ENCODE data around the gene SLC25A29. TPM values are rescaled to one million over a fixed set of nuclear protein-coding genes. Genes with fewer than 3 reads are reported as not detected.

The SLC25A29 gene
- total RNA-seq, 2 donors from 2014 or later, result 29.2 to 37.9 TPM

DNA sequence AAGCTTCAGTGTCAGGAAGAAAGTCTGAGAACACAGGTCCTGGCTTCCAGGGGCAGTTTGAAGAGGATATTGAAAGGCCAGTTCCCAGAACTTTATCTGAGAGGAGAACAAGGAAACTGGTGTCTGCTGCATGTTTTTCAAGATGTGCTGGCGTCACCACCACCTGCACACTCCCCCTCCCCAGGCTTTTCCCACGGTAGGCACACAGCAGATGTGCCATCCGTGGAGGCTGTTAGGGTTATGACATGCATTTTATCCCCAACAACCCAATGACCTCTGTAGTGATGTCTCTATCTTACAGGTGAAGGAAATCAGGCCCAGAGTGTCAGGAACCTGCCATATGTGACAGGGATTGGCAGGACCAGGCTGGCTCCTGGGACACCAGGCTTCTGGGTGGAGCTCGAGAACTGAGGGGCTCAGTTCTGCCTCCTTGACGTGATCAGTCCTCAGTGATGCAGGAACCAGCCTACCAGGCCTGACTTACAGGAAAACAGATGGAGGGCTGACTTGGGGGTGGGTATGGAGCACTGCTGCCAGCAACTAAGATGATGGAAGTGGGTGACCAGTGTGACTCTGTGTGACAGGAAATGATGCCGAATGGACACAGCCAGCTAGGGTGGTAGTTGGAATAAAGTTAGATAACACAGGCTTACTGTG is 33.6 kb upstream of the SLC25A29 start:
- H3K4me3 Mint-ChIP-seq, result no peak overlapping the region
- DNase-seq (ENCODE audit: low spot score) (no peak), ATAC-seq (no peak)
- no peaks in the 10 kb centered on the region for H3K27me3 Mint-ChIP-seq
- peaks cover 10 to 26% of the 10 kb centered on the region in 2 donors for H3K4me1 Mint-ChIP-seq (ENCODE audit: low read depth in 2 of 2)
- H3K36me3 Mint-ChIP-seq, result peaks cover 16% of the 10 kb centered on the region
- H3K9me3 Mint-ChIP-seq, result no peaks in the 10 kb centered on the region
- H3K27ac Mint-ChIP-seq, result peak overlapping the region in 1 of 2 donors; percentile 81

DNA sequence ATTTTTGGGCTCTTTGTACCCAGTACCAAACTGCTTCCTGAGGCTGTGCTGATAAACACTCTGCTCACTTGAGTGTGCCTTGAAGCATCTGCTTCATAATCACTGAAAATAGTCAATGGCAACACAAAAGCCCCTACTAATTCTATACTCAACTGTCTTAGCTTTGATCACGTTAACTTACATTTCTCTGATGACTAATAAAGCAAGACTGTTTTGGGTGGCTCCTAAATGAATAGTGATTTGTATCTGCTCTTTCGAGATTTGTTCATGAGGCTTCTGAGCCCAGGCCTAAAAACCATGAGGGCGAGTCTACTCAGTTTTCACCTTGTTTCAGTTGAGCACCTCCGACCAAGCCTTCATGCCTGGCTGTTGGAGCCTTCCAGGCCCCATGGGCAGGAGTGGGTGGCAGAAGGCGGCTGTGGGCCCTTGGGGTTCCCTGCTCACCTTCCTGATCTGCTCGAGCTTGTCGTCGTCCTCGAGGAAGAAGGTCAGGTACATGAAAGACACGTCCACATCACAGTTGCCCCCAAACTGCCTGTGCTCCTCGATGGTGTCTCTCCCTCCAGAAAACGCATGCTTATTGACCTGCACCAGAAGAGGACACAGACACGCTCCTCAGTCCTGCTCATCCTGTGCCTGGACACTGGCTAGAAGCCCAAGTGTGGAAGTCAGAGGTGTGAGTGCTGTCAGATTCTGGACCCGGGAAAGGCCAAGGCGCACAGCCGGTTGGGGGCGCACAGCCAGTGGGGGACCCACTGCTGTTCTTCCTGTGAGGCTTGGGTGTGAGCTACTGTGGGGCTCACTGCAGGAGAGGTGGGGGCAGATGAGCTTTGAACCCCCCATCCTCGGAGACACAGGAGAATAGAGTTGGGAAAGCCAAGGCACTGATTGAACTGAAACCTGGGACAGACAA is 30.6 kb upstream of the SLC25A29 start:
- H3K4me3 Mint-ChIP-seq, result no peak overlapping the region
- H3K36me3 Mint-ChIP-seq, result peaks cover 16% of the 10 kb centered on the region
- H3K9me3 Mint-ChIP-seq, result no peaks in the 10 kb centered on the region
- DNase-seq (ENCODE audit: low spot score), result no peak
- peak overlapping the region in 1 of 2 donors; percentile 57 for H3K27ac Mint-ChIP-seq
- H3K27me3 Mint-ChIP-seq, result no peaks in the 10 kb centered on the region
- H3K4me1 Mint-ChIP-seq (ENCODE audit: low read depth in 2 of 2), result peaks cover 10 to 20% of the 10 kb centered on the region in 2 donors
- peak in 1 of 2 donors; percentile 32 for ATAC-seq

DNA sequence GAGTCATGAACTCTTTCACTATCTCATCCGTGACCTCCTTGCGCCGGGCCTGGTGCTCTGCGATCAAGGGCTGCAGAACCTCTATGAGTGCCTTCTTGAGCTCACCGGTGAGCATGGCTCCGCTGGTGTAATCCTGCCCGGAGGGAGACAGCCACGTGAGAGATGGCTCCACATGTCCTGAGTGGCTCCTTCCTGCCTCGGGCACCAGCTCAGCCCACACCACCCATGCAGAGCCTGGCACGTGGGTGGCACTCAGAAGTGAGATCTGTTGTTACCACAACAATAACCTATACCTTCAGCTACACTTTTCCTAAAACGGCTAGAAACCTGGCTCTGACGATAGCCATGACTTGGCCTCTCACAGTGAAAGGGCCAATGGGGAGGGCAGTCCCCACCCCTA is 28.7 kb upstream of the SLC25A29 start:
- H3K4me1 Mint-ChIP-seq (ENCODE audit: low read depth in 2 of 2), result peaks cover 0 to 7% of the 10 kb centered on the region in 2 donors
- H3K27me3 Mint-ChIP-seq, result no peaks in the 10 kb centered on the region
- no peak overlapping the region for H3K27ac Mint-ChIP-seq
- no peak for ATAC-seq
- DNase-seq (ENCODE audit: low spot score), result no peak
- H3K9me3 Mint-ChIP-seq, result no peaks in the 10 kb centered on the region
- no peak overlapping the region for H3K4me3 Mint-ChIP-seq
- peaks cover 13% of the 10 kb centered on the region for H3K36me3 Mint-ChIP-seq

DNA sequence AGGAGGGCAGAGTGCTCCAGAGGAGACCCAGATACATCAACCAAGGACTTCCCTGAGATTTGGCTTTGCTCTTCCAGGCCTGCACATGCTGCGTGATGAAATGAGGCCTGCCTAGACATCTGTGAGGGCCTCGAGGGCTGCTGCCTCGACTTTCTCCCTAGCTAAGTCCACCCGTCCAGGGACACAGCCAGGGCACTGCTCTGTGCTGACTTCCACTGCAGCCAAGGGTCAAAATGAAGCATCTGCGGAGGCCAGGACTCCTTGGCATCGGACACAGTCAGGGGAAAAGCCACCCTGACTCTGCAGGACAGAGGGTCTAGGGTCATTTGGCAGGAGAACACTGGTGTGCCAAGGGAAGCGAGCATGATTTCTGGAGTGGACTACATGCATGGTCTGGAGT is 27.6 kb upstream of the SLC25A29 start:
- ATAC-seq, result no peak
- Mint-ChIP-seq H3K36me3 (peaks cover 11% of the 10 kb centered on the region), H3K27ac (no peak overlapping the region)

DNA sequence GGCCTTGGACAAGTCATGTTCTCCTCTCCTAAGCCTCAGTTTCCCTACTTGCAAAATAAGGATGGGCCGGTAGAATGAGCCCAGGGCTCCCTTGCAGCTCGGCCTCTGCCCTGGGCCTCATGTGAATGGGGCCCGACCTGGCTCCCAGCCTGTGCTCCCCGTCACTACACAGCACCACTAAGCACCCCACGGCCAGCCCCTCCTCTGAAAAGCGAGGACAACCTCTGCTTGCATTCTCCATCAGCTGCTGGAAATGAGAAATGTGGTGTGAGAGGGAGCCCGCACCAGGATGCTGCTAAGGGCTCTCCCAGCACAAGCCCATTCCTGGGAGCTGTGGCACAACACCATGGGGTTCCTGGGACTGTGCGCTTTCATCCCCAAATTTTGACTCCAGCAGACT is 27.1 kb upstream of the SLC25A29 start:
- peaks cover 11% of the 10 kb centered on the region for H3K36me3 Mint-ChIP-seq
- no peak overlapping the region for H3K4me3 Mint-ChIP-seq
- H3K4me1 Mint-ChIP-seq (ENCODE audit: low read depth in 2 of 2), result peaks cover 0 to 7% of the 10 kb centered on the region in 2 donors
- H3K27ac Mint-ChIP-seq, result no peak overlapping the region
- DNase-seq (ENCODE audit: low spot score) (no peak), ATAC-seq (no peak)
- H3K9me3 Mint-ChIP-seq, result no peaks in the 10 kb centered on the region
- no peaks in the 10 kb centered on the region for H3K27me3 Mint-ChIP-seq

More for the DNA sequence above, 27.6 kb upstream of the SLC25A29 start:
- Mint-ChIP-seq H3K27me3 (no peaks in the 10 kb centered on the region), H3K9me3 (no peaks in the 10 kb centered on the region), H3K4me1 (ENCODE audit: low read depth in 2 of 2) (peaks cover 0 to 7% of the 10 kb centered on the region in 2 donors), H3K4me3 (no peak overlapping the region)
- no peak for DNase-seq (ENCODE audit: low spot score)

DNA sequence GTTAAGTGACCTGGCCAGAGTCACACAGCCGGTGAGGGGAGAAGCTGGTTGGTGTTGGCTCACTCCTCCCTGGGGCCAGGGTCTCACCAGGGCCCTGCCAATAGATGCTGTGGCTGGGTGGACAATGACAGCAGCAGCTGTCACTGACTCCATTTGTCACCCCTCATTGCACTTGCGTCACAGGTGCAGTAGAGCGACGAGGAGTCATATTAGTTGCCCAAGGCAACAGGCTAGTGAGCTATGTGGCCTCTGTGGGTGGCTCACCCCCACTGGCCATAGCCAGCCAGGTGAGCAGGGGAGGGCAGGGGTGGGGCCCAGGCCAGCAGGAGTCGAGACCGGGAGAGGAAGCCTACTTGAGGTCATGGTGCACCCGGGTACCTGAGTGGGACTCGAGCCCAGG is 26.6 kb upstream of the SLC25A29 start:
- H3K36me3 Mint-ChIP-seq, result peaks cover 11% of the 10 kb centered on the region

DNA sequence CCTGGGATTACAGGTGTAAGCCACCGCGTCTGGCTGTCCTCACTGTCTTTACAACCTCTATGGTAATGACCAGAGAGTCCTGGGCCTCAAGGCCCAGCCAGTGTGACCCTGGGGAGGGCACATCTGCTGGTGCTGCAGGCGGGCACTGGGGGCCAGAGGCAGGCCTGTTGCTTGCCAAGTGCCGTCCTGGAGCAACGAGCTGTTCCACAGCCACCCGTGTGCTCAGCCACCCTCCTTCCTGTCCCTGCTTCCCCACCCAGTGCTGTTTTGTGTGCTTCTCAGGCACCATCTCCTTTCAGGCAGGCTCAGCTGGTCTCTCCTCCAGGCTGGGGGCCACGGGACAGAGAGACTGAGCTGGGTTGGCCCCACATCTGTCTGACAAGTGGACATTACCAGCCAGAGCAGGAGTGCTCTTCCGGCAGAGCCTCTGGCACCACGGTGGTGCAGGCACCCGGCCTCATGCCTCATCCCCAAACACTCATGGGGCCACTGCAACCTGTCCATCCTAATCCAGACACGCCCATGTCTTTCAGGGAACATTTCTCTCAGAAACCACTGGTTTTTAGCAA is 25.9 kb upstream of the SLC25A29 start:
- no peak overlapping the region for H3K27ac Mint-ChIP-seq

More for the DNA sequence above, 26.6 kb upstream of the SLC25A29 start:
- H3K9me3 Mint-ChIP-seq, result no peaks in the 10 kb centered on the region
- no peak overlapping the region for H3K4me3 Mint-ChIP-seq
- H3K27ac Mint-ChIP-seq, result no peak overlapping the region
- no peaks in the 10 kb centered on the region for H3K27me3 Mint-ChIP-seq
- H3K4me1 Mint-ChIP-seq (ENCODE audit: low read depth in 2 of 2), result peaks cover 0 to 7% of the 10 kb centered on the region in 2 donors
- no peak for DNase-seq (ENCODE audit: low spot score)
- ATAC-seq, result no peak

DNA sequence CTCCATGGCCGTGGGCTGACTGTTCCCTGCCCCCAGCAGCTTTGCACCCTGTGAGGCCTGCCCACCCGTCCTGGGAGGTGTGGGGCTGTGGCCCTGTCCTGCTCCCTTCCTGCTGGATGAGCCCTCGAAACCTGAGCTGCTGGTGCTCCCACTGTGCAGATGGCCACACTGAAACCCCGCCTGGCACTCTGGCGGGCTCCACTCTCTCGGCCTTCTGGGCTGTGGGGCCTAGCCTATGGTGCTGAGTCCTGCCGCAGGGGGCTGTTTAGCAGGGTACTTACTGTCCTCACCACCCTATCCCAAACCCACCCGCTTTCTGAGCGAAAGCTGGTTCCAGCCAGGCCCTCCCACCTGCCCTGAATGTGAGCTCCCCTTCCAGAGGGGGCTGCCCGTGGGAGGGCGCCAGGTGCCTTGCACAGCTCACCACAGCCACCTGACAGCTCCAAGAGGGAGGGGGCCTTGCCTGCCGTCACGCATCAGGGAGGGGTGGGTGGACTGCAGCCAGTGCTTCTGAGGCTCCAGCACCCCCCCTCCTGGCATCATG is 24.2 kb upstream of the SLC25A29 start:
- Mint-ChIP-seq H3K4me3 (no peak overlapping the region), H3K9me3 (no peaks in the 10 kb centered on the region), H3K4me1 (ENCODE audit: low read depth in 2 of 2) (peaks cover 0 to 4% of the 10 kb centered on the region in 2 donors), H3K36me3 (no peaks in the 10 kb centered on the region), H3K27ac (no peak overlapping the region), H3K27me3 (no peaks in the 10 kb centered on the region)
- DNase-seq (ENCODE audit: low spot score) (no peak), ATAC-seq (no peak)

More for the DNA sequence above, 25.9 kb upstream of the SLC25A29 start:
- peaks cover 9% of the 10 kb centered on the region for H3K36me3 Mint-ChIP-seq
- no peaks in the 10 kb centered on the region for H3K27me3 Mint-ChIP-seq
- peaks cover 0 to 7% of the 10 kb centered on the region in 2 donors for H3K4me1 Mint-ChIP-seq (ENCODE audit: low read depth in 2 of 2)
- ATAC-seq (no peak), DNase-seq (ENCODE audit: low spot score) (no peak)
- H3K9me3 Mint-ChIP-seq, result no peaks in the 10 kb centered on the region
- H3K4me3 Mint-ChIP-seq, result no peak overlapping the region

DNA sequence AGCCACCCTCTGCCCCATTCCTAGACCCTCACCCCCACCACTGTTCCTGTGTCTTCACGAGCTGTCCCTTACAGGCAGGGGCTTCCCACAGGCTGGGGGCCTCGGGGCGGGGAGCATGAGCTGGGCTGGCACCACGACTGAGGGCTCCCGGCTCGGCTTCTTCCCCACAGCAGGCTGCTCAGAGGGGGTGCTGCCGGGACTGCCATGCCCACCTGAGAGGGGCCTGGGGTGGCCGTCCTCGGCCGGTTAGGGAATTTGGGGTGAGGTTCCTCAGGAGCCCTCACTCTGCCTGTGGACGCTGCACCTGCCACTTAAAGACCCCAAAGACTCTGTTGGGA is 23.7 kb upstream of the SLC25A29 start:
- no peaks in the 10 kb centered on the region for H3K9me3 Mint-ChIP-seq
- ATAC-seq, result peak in 1 of 2 donors; percentile 21
- DNase-seq (ENCODE audit: low spot score), result no peak
- H3K4me3 Mint-ChIP-seq, result no peak overlapping the region
- no peak overlapping the region for H3K27ac Mint-ChIP-seq
- H3K4me1 Mint-ChIP-seq (ENCODE audit: low read depth in 2 of 2), result peaks cover 0 to 3% of the 10 kb centered on the region in 2 donors
- no peaks in the 10 kb centered on the region for H3K27me3 Mint-ChIP-seq
- H3K36me3 Mint-ChIP-seq, result no peaks in the 10 kb centered on the region

DNA sequence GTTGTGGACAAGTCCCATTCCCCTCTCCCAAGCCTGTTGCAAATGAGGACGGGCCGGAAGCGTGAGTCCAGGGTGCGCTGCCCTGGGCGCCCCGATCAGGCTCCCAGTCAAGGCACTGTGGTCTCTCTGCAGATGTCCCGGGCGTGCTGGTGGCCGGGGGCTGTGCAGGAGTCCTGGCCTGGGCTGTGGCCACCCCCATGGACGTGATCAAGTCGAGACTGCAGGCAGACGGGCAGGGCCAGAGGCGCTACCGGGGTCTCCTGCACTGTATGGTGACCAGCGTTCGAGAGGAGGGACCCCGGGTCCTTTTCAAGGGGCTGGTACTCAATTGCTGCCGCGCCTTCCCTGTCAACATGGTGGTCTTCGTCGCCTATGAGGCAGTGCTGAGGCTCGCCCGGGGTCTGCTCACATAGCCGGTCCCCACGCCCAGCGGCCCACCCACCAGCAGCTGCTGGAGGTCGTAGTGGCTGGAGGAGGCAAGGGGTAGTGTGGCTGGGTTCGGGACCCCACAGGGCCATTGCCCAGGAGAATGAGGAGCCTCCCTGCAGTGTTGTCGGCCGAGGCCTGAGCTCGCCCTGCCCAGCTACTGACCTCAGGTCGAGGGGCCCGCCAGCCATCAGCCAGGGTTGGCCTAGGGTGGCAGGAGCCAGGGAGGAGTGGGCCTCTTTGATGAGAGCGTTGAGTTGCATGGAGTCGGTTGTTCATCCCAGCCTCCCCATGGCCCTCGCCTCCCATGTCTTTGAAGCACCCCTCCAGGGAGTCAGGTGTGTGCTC is 23.2 kb upstream of the SLC25A29 start:
- no peak overlapping the region for H3K4me3 Mint-ChIP-seq
- no peak overlapping the region for H3K27ac Mint-ChIP-seq
- no peaks in the 10 kb centered on the region for H3K36me3 Mint-ChIP-seq
- ATAC-seq, result peak in 1 of 2 donors; percentile 2
- no peak for DNase-seq (ENCODE audit: low spot score)
- no peaks in the 10 kb centered on the region for H3K9me3 Mint-ChIP-seq
- no peaks in the 10 kb centered on the region for H3K27me3 Mint-ChIP-seq
- peaks cover 0 to 3% of the 10 kb centered on the region in 2 donors for H3K4me1 Mint-ChIP-seq (ENCODE audit: low read depth in 2 of 2)

DNA sequence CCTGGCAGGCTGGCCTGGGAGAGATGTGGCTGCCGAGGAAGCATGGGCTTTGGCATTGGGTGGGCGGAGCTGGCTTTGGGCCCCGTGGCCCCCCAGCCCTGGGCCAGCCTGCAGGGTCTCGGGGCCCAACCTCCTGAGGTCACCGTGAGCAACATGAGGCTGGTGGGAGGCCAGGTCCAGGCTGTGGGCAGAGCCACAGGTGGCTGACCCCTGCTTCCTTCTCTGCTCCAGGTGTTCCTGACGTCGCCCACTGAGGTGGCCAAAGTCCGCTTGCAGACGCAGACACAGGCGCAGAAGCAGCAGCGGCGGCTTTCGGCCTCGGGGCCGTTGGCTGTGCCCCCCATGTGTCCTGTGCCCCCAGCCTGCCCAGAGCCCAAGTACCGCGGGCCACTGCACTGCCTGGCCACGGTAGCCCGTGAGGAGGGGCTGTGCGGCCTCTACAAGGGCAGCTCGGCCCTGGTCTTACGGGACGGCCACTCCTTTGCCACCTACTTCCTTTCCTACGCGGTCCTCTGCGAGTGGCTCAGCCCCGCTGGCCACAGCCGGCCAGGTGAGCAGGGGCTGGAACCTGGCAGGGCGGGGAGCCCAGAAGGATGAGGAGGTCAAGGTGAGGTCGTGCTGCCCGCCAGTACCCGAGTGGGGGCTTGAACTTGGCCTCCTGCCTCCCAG is 22.4 kb upstream of the SLC25A29 start:
- Mint-ChIP-seq H3K4me1 (ENCODE audit: low read depth in 2 of 2) (peaks cover 0 to 3% of the 10 kb centered on the region in 2 donors), H3K27ac (no peak overlapping the region)
- no peak for ATAC-seq

DNA sequence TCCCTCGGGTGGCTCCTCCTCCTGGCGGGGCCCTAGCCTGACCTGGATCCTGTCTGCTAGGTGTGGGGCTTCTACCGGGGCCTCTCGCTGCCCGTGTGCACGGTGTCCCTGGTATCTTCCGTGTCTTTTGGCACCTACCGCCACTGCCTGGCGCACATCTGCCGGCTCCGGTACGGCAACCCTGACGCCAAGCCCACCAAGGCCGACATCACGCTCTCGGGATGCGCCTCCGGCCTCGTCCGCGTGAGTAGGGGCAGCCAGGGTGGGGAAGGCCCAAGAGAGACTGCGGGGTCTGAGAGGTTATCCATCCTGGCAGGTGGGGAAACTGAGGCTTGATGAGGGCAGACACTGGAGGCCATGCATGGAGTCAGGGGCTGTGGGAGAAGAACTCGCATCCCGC is 20.9 kb upstream of the SLC25A29 start:
- Mint-ChIP-seq H3K4me1 (ENCODE audit: low read depth in 2 of 2) (peaks cover 0 to 3% of the 10 kb centered on the region in 2 donors), H3K9me3 (no peaks in the 10 kb centered on the region), H3K27me3 (no peaks in the 10 kb centered on the region), H3K36me3 (no peaks in the 10 kb centered on the region), H3K27ac (no peak overlapping the region), H3K4me3 (no peak overlapping the region)
- DNase-seq (ENCODE audit: low spot score) (no peak), ATAC-seq (no peak)

More for the DNA sequence above, 22.4 kb upstream of the SLC25A29 start:
- H3K4me3 Mint-ChIP-seq, result no peak overlapping the region
- H3K9me3 Mint-ChIP-seq, result no peaks in the 10 kb centered on the region
- H3K36me3 Mint-ChIP-seq, result no peaks in the 10 kb centered on the region
- DNase-seq (ENCODE audit: low spot score), result no peak
- no peaks in the 10 kb centered on the region for H3K27me3 Mint-ChIP-seq

DNA sequence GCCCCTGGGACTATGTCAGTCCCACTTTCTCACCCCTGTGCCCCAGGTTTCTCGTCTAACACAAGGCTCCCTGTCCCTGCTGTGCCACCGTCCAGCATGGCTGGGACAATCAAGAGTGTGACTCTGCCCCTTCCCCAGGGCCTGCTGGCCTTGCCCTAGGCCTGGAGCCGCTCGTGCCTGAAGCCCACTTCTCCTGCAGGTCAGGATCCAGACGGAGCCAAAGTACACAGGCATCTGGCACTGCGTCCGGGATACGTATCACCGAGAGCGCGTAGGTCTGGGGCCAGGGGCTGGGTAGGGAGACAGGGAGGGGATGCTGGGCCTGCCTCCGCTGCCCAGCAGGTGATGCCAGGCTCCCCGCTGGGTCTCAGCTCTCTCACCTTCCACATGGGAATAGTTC is 19.7 kb upstream of the SLC25A29 start:
- Mint-ChIP-seq H3K4me1 (ENCODE audit: low read depth in 2 of 2) (no peaks in the 10 kb centered on the region), H3K27me3 (no peaks in the 10 kb centered on the region), H3K4me3 (no peak overlapping the region), H3K27ac (no peak overlapping the region), H3K36me3 (no peaks in the 10 kb centered on the region), H3K9me3 (no peaks in the 10 kb centered on the region)
- DNase-seq (ENCODE audit: low spot score) (no peak), ATAC-seq (no peak)

Data from natural killer cell treated with Interleukin-12 subunit alpha and Interleukin-12 subunit beta and Interleukin-15 and Interleukin-18, amount 100 ng/mL, for 72 hours (primary cell).